ENCODE measurements around the gene OLFML2A.
A peak's percentile ranks its signal among the peaks of the same experiment; 100 is the strongest.
"Not testable (repeated sequence)": the region's sequence is repeated elsewhere in the genome, so short reads cannot be mapped to it uniquely, and the experiment has no call there.

OLFML2A gene

DNA sequence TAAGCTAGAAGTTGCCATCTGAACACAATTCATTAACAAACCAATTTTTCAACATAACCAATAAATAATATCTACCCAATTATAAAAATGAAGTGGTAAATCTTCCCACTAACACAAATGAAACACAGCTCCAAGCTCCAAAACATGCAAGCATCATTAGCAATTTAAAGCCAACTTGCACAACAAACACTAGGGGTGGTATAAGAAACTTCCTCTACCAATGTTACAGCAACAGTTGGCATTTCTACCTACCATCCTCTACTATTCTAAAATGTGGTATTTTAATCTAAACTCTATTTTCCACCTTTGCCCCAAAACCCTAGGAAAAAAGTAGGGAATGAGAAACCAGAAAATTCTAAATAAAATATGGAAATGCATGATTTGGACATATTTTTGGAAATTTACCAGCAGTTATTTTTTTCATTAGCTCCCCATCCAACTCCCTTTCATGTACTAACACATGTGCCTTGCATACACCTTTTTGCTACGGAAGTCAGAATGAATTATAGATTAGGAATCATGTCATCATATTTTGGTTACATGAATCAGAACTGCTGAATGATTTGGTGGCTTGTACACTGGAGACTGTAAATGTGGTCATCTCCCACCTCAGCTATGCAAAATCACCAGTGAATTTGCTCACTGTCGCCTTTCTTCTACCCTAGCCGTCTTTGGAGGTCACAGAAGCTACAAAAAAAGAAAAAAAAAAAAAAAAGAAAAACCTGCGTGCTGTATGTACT is 9.9 kb upstream of the OLFML2A start:
- Histone ChIP-seq H3K4me1 (ENCODE audit: insufficient read depth, low read length) (peaks cover 56% of the 10 kb centered on the region), H3K9ac (ENCODE audit: low read depth, low read length) (no peak overlapping the region)

DNA sequence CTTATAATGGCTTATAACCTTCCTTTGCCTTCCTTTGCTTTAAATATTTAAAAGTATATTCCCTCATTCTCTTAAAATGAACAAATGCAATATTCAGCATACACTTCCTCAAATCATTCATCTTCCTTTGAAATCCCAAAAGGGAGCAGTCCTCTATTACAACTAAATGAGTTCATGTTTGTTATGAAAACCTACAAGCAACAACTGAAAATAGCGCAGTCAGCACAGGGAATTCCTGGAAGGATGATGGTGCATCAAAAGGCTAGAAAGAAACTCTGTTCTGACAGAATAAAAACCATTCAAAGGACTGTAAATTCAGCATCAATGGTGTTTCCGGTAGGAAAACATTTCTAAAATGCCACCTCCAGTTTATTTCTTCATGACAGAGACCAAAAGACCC is 9.1 kb upstream of the OLFML2A start:
- H3K9ac ChIP-seq (ENCODE audit: low read depth, low read length), result no peak overlapping the region
- H3K4me1 ChIP-seq (ENCODE audit: insufficient read depth, low read length), result peaks cover 48% of the 10 kb centered on the region
- no peaks in the 10 kb centered on the region for H3K9me3 ChIP-seq (ENCODE audit: control insufficient read depth, insufficient read depth, low read length)
- no peaks in the 10 kb centered on the region for H3K36me3 ChIP-seq (ENCODE audit: insufficient read depth, low read length)

More for the DNA sequence above, 9.9 kb upstream of the OLFML2A start:
- H3K36me3 ChIP-seq (ENCODE audit: insufficient read depth, low read length), result no peaks in the 10 kb centered on the region
- no peaks in the 10 kb centered on the region for H3K9me3 ChIP-seq (ENCODE audit: control insufficient read depth, insufficient read depth, low read length)

DNA sequence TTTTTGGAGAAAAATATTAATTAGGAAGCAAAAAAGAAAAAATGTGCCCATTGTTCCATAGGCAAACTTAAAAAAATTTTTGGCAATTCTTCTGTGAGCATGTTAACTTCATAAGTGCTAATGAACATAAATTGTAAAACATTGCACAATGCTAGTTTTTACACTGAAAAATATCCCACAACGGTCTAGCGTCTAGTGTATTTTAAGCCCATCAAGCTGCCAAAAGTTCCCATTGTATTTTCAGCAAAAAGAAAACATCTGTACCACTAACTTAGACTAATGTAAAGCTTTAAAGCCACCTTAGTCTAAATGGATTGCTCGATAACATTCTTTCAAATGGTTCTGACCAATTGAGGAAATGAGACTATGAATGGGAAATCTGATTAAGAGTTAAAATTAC is 8.6 kb upstream of the OLFML2A start:
- Histone ChIP-seq H3K9me3 (ENCODE audit: control insufficient read depth, insufficient read depth, low read length) (no peaks in the 10 kb centered on the region), H3K4me1 (ENCODE audit: insufficient read depth, low read length) (peaks cover 43% of the 10 kb centered on the region), H3K9ac (ENCODE audit: low read depth, low read length) (no peak overlapping the region), H3K36me3 (ENCODE audit: insufficient read depth, low read length) (no peaks in the 10 kb centered on the region)

DNA sequence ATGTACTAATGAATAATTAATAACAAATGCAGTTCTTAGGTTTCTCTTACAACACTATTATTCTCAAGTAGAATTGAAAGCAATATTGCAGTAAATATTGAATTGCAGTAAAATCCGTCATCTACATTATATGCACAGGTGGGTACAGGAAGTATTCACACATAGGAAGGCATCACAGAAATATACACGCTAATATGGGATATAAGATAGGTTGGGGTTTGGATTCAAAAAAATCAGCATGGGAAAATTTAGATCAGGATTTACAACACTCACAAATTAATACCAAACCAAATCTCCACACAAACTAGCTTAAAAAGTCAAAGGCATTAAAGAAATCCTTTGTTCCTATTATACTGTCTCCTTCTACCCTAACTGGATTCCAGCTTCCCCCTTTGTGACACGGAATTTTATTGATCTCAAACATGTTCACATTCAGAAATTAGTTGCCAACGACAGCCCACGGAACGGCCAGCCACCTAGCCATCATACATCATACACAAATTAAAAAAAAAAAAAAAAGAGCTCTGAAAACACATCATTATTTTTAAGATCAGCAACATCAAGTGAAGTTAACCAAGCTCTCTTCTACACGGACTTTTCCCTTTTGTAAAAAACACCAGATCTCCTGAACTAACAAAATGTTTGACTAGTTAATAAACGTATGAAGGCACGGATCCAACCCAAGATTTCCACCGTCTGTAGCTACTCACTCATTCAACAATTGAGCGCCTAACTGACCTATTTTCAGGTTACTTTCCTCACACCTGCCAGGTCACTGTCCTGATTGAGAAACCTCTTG is 8.0 kb upstream of the OLFML2A start:
- peaks cover 42% of the 10 kb centered on the region for H3K4me1 ChIP-seq (ENCODE audit: insufficient read depth, low read length)
- H3K9ac ChIP-seq (ENCODE audit: low read depth, low read length), result peak overlapping the region; percentile 49; the same call in 1 of the 2 replicates
- no peaks in the 10 kb centered on the region for H3K9me3 ChIP-seq (ENCODE audit: control insufficient read depth, insufficient read depth, low read length)
- no peaks in the 10 kb centered on the region for H3K36me3 ChIP-seq (ENCODE audit: insufficient read depth, low read length)

DNA sequence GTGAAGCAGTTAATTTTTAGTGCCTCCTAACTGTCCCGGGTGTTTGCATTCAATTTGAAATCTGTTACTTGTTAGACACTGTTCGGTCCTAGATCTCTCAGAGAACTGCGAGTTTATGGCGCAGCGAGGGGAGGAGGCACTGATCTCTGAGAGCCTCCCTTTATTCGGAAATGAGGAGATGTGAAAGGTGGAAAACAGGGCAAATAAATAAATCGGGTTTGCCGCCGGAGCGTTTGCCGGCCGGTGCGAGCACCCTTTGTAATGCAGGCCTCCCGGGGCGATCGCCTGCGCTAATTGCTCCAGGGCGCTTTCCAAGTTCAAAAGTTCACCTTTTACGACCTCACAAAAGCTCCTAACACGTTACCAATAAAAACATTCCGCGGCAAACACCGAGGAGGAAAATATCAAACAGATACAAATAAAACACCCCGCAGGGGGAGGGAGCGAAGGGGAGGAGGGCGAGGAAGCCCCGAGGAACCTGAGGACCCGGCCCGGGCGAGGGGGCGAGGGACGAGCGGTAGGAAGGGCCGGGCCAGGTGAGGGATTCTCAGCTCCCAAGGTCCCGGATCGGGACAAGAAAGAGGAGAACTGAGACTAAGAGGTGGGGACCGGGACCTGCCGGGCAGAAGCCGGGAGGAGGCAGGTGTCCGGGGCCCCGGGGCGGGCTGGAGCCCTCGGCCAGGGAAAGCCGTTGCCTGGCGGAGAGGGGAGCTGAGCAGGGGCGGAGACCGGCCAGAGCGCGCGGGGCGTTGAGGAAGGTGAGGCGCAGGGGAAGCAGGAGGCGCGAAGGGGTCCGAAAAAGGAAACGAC is 7.2 kb upstream of the OLFML2A start:
- Histone ChIP-seq H3K9me3 (ENCODE audit: control insufficient read depth, insufficient read depth, low read length) (no peaks in the 10 kb centered on the region), H3K36me3 (ENCODE audit: insufficient read depth, low read length) (no peaks in the 10 kb centered on the region), H3K4me1 (ENCODE audit: insufficient read depth, low read length) (peaks cover 42% of the 10 kb centered on the region), H3K9ac (ENCODE audit: low read depth, low read length) (peak overlapping the region; percentile 49)

DNA sequence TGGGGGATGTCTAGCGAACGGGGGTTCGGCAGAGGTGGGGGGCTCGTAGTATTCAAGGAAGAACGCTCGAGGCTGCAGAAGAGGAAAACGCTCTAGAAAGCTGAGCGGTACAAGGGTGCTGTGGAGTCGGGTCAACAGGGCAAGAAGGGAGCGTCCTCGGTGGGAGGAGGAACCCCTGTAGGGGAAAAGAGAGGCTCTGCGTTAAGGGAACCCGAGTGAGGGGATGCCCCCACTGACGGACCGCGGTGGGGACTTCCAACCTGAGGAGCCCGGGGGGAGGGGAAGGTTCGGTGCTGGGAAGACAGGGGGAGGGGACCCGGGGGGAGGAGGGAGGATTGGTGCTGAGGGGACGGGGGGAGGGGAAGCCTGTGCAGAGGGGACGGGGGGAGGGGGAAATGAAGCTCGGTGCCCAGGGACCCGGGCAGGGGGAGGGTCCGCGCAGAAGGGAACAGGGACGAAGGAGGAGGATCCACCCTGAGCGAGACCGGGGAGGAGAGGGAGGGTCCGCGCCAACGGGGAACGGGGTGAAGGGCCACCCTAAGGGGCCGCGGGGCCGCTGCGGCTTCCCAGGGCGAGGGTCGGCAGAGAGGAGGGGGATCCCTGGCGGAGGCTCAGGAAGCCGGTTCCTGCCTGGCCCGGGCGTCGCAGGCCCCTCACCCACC is 6.4 kb upstream of the OLFML2A start:
- Histone ChIP-seq H3K4me1 (ENCODE audit: insufficient read depth, low read length) (peaks cover 36% of the 10 kb centered on the region), H3K9ac (ENCODE audit: low read depth, low read length) (peak overlapping the region; percentile 59), H3K9me3 (ENCODE audit: control insufficient read depth, insufficient read depth, low read length) (no peaks in the 10 kb centered on the region), H3K36me3 (ENCODE audit: insufficient read depth, low read length) (no peaks in the 10 kb centered on the region)

DNA sequence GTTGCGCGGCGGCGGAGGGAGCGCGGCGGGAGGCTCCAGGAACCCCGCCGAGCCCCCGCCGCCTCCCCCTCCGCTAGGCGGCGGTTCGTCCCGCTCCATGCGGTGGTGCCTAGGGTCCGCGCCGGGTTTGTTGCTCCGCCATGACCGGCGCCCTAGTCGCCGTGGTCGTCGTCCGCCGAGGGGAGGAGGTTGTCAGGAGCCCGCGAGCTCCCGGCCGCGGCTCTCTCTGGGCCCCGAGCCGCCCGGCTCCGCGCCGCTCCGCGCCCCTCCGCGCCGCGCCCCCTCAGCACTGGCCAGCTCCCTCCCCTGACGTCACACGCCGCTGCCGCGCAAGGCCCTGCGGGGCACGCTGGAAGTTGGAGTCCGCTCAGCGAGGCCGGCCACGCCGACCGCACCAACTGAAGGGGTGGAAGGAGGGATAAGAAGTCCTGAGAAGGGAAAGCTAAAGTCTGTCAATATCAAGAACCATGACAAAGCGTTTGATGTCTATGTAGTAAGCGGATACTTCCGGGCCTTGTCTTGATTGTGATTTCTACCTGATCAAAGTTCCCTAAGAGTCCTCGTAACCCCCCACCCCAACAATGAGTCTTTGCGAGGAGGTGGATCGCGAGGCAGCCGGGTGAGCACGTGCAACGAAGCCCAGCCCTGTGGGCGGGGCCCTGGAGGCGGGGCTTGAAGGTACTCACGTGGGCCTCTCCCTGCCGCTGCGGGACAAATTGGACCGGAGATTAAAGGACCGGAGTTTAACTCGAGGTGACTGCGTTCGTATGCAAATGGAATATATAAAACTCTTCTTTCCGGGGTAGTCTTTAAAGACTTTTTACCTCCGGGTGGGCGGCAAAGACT is 5.7 kb upstream of the OLFML2A start, which contains the start of gene NR6A1:
NR6A1 (minus strand) TSS at position 291 of the 846 bp plus-strand sequence.
- no peaks in the 10 kb centered on the region for H3K36me3 ChIP-seq (ENCODE audit: insufficient read depth, low read length)
- H3K4me1 ChIP-seq (ENCODE audit: insufficient read depth, low read length), result peaks cover 29% of the 10 kb centered on the region
- peak within 1 kb of the TSS; percentile 59 for H3K9ac ChIP-seq (ENCODE audit: low read depth, low read length)
- H3K9me3 ChIP-seq (ENCODE audit: control insufficient read depth, insufficient read depth, low read length), result no peaks in the 10 kb centered on the region

DNA sequence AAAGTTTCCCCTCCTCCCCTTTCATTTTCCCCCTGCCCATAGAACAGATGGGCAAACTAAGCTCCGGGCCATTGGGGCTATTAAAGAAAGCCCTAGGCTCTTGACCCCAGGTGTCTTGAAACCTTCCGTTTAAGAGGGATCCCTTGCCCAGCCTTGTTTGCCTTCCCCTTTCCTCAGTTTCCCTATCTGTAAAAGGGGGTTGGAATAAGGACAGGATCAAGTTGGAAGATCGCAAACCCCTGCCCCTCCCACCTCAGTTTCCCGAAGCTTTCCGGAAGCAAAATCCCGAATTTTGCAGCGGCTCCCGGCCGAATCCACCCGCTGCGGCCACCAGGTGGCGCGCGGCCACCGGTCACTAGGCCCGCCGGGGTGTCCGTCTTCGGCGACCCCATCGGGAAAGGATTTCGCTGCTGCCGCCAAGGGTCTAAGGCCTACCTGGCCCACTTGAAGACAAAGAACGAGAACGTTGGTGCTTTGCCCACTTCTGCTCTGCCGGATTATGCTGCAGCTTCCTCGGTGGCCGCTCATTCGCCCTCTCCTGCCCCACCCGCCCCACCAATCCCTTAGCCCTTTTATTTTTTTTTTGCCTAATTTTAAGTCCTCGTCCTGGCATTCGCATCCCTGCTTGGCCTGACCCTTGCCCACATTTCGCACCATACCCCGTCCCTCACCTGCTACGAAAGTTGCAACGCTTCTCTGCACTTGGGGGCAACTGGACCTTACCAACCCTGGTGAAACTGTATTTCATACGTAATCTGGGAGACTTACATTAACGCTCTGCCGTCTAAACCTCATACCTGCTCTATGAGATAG is 4.9 kb upstream of the OLFML2A start:
- Histone ChIP-seq H3K4me1 (ENCODE audit: insufficient read depth, low read length) (peaks cover 21% of the 10 kb centered on the region), H3K36me3 (ENCODE audit: insufficient read depth, low read length) (no peaks in the 10 kb centered on the region), H3K9ac (ENCODE audit: low read depth, low read length) (peak overlapping the region; percentile 59; the same call in 1 of the 2 replicates), H3K9me3 (ENCODE audit: control insufficient read depth, insufficient read depth, low read length) (no peaks in the 10 kb centered on the region)

DNA sequence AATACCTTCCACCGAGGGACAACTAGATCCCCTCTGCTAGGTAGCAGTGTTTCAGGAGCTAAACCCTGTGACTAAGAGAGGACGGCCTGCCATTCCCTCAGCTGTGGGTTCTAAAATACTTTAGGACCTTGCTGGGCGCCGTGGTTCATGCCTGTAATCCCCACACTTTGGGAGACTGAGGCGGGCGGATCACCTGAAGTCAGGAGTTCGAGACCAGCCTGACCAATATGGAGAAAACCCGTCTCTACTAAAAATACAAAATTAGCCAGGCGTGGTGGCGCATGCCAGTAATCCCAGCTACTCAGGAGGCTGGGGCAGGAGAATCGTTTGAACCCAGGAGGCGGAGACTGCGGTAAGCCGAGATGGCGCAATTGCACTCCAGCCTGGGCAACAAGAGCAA is 4.1 kb upstream of the OLFML2A start:
- H3K9ac ChIP-seq (ENCODE audit: low read depth, low read length); H3K36me3 ChIP-seq (ENCODE audit: insufficient read depth, low read length); H3K9me3 ChIP-seq (ENCODE audit: control insufficient read depth, insufficient read depth, low read length): not testable (repeated sequence)
- H3K4me1 ChIP-seq (ENCODE audit: insufficient read depth, low read length), result peaks cover 13% of the 10 kb centered on the region

DNA sequence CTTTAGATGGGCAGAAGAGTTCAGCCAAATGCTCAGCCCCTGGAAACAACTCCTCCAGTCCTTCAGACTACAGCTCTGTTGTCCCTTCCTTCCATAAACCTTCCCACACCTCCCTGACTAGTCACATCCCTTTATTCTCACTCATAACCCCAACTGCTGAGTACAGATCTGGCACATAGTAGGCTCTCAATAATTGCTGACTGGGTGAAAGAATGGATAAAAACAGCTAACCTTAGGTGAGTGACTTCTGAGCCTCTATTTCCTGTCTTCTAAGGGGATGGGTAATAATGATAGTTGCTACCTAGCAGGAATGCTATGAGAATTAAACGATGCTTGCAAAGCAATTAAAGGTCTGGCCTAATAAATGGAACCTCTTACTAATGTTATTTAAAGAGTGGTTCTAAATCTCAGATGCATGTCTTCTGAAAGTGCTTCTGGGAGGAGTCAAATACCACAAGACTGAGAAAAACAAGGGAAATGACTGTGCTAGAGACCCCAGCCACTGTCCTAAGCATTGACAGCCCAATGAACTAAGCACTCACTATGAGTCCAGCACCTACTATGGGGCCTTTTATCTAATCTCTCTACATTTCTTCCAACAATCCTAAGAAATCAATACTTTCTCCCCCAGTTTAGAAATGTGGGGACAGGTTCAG is 3.3 kb upstream of the OLFML2A start:
- no peaks in the 10 kb centered on the region for H3K9me3 ChIP-seq (ENCODE audit: control insufficient read depth, insufficient read depth, low read length)
- peaks cover 6% of the 10 kb centered on the region for H3K4me1 ChIP-seq (ENCODE audit: insufficient read depth, low read length)

DNA sequence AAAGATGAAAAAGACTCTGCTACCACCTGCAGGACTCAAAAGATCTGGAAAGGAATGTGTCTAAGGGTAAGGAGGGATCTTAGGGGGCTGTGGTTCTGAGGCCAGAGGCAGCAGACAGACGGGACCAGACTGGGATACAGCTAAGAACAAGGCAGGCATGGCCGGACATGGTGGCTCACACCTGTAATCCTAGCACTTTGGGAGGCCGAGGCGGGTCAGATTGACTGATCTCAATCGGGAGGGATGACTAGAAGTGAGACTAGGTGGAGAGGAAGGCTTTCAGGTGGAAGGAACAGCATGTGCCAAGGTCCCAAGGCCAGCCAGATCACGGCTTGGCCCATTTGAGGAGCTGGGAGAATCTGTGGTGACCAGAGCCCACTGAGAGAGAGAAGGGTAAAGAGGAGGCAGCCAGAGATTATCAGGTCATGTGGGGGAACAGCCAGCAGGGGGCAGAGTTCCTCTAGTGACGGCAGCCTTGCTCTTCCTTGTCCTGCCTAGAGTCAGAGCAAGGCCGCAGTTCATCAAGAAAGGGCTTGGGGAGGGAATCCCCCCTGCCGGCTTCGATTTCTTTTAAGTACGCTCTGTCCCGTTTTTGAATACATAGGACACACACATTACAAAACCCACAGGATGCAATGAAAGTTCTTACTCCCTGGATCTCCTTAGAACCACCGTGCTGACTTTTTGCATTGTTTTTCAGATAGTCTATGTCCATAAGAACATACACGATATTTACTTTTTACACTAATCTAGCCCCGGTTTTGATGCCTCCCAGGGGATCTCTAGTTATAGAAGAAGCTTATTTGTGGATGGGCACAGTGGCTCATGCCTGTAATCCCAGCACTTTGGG is 2.6 kb upstream of the OLFML2A start:
- Histone ChIP-seq H3K36me3 (ENCODE audit: insufficient read depth, low read length) (no peaks in the 10 kb centered on the region), H3K9ac (ENCODE audit: low read depth, low read length) (no peak overlapping the region), H3K9me3 (ENCODE audit: control insufficient read depth, insufficient read depth, low read length) (no peaks in the 10 kb centered on the region), H3K4me1 (ENCODE audit: insufficient read depth, low read length) (peaks cover 5% of the 10 kb centered on the region; the same call in 1 of the 2 replicates)

More for the DNA sequence above, 3.3 kb upstream of the OLFML2A start:
- Histone ChIP-seq H3K9ac (ENCODE audit: low read depth, low read length) (no peak overlapping the region), H3K36me3 (ENCODE audit: insufficient read depth, low read length) (no peaks in the 10 kb centered on the region)

DNA sequence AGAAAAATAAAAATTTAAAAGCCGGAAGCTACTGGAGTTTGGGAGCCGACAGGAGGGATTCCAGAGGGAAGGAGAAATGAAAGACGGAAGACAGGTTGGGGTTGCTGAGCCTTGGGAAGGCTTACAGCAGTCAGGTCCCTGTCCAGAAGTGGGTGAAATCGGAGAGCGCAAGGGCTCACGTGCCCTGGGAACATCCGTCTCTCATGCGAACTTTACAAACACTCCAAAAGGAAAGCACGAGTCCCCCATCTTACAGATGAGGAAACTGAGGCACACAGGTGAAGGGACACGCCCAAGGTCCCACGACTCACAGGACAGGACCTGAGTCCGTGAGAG is 347 bp upstream of the OLFML2A start:
- H3K4me1 ChIP-seq (ENCODE audit: insufficient read depth, low read length), result peaks cover 15% of the 10 kb centered on the region; the same call in 1 of the 2 replicates
- H3K9me3 ChIP-seq (ENCODE audit: control insufficient read depth, insufficient read depth, low read length), result no peaks in the 10 kb centered on the region
- peak overlapping the region; percentile 68; the same call in 1 of the 2 replicates for H3K9ac ChIP-seq (ENCODE audit: low read depth, low read length)
- no peaks in the 10 kb centered on the region for H3K36me3 ChIP-seq (ENCODE audit: insufficient read depth, low read length)

Data from ES-I3 (cell line).